Measurements from ENCODE around the gene DNAAF5.

Gene DNAAF5

GRCh38 chr7:707296-708000, 19.1 kb upstream of the DNAAF5 start:
- no peak for DNase-seq

GRCh38 chr7:710161-710560, 16.3 kb upstream of the DNAAF5 start:
- DNase-seq: no peak

GRCh38 chr7:711093-711921, 15.2 kb upstream of the DNAAF5 start:
- DNase-seq: no peak

GRCh38 chr7:711922-712380, 14.5 kb upstream of the DNAAF5 start:
- DNase-seq: no peak

- no peak for DNase-seq
Measured at GRCh38 chr7:712381-713138, 13.9 kb upstream of the DNAAF5 start.

- DNase-seq: no peak
Measured at GRCh38 chr7:713139-713457, 13.4 kb upstream of the DNAAF5 start.

DNA sequence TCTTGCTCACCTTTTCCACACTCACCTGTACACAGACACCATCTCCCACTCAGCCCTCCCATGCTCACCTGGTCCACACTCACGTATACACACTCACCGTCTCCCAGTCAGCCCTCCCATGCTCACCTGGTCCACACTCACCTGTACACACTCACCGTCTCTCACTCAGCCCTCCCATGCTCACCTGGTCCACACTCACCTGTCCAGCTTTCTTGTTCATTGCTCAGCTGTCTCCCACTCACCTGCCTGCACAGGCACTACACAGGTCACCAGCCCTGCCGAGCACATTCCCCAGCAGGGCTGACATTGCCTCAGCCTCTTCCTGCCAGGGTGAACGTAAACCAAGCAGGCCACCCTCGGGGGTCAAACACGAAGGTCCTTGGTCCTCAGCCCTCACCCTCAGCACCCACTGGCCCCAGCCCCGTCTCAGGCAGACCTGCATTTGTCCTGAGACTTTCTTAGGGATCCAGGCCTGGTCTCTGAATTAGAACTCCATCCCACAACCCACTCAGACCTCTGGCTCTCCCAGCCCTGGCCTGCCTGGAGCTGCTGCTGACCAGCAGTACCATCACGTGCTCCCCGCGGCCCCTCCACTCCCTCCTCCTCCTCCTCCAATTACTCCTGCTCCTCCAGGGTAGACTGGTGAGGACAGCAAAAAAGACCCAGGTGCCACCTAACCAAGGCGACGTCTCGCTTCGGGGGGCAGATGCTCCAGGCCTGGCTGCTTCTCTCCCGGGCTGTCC, 12.8 kb upstream of the DNAAF5 start:
- DNase-seq: no peak

- no peak for DNase-seq
Measured at GRCh38 chr7:714251-714671, 12.2 kb upstream of the DNAAF5 start.

DNA sequence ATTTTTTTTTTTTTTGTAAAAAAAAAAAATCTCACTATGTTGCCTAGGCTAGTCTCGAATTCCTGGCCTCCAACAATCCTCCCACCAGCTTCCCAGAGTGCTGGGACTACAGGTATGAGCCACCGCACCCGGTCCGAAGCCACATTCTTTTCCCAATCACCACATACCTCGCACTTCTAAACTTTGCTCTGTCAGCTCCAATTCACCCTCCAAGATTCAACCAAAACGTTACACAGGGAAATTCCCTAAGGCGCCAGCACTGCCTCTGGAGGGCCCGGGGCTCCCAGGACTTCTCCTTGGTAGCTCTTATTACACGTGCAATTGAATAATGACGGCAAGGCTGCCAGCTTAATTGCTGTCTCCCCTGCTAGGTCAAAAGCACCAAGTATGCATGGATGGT, 10.3 kb upstream of the DNAAF5 start:
- no peak for DNase-seq

DNA sequence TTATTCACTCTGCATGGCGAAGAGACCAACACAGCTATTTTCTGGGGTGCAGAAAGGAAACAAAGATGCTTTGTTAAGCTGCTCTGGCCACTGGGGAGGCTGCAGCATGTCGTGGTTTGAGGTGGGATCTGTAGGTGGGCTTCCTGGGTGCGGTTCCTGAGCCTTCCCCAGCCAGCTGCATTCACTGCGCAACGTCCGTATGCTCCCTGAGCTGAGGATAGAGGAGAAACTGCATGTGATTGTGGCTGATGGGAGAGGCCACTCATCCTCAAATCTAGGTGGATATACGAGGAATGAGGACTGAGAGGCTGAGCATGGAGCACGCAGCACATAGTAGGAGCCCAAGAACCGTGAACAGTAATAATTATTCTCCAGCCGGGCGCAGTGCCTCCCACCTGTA, 9.9 kb upstream of the DNAAF5 start:
- DNase-seq: no peak

GRCh38 chr7:721619-722248, 4.8 kb upstream of the DNAAF5 start:
- no peak for DNase-seq

GRCh38 chr7:723541-723940, 3.0 kb upstream of the DNAAF5 start:
- DNase-seq: no peak

DNA sequence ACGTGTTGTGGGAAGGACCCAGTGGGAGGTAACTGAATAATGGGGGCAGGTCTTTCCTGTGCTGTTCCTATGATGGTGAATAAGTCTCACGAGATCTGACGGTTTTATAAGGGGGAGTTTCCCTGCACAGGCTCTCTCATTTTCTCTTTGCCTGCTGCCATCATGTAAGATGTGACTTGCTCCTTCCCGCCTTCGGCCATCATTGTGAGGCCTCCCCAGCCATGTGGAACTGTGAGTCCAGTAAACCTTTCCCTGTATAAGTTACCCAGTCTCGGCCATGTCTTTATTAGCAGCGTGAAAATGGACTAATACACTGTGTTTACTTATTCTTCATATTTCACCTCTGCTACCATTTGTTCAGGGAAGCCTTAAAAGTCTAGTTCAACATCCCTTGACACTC, 2.2 kb upstream of the DNAAF5 start:
- DNase-seq: no peak

GRCh38 chr7:725223-726005, 1.1 kb upstream of the DNAAF5 start:
- no peak for DNase-seq

- DNase-seq: peak; percentile 23
Measured at GRCh38 chr7:726854-727103, 280 bp downstream of the DNAAF5 start.

DNA sequence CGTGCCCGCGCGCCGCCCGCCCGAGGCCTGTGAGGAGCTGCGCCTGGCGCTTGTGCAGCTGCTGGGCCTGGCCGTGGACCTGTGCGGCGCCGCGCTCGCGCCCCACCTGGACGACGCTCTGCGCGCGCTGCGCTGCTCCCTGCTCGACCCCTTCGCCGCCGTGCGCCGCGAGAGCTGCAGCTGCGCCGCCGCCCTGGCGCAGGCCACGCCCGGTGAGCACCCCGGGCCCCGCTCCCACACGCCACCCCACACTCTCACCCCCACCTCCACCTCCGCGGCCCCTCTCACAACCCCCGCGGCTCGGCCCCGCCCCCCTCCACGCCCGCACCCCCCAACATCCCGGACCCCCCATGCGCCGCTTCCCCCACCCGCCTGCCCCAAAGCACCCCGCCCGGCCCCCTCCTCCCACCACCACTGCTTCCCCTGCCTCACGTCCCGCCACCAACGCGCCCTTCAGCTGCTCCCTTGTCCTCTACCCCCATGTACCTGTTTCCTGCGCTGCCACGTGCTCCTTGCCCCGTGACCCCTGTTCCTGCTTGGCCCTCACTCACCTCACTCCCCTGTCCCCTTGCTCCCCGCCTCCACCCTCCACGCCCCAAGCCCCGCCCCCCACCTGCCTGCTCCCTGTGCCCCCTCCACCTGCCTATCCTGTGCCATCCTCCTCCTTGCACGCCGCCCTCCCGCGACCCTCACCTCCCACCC, 756 bp downstream of the DNAAF5 start, which contains the start of gene PRKAR1B:
PRKAR1B (minus strand) TSS at position 178 of the 702 bp plus-strand sequence. CDS start 15,776 bp downstream, outside the sequence.
- DNase-seq: peak; percentile 59

GRCh38 chr7:727806-728460, 1.4 kb downstream of the DNAAF5 start:
- no peak for DNase-seq

DNA sequence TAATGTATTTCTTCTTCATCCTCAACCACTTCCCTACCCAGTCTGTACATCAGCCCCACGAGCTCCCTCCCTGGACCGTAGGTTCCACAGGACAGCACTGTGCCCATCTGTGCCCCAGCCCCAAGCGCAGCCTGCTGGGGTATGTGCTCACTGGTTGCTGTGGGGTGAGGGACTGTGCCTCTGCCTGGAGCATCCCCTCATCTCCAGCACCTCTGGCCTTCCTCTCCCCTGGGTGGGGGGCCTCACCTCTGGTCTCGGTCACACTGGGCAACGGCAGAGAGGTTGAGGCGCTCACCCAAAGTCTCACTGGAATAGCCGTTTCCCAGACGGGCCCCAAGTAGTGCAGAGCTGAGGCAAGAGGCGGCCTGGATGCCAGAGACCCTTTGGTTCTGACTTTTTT, 2.1 kb downstream of the DNAAF5 start:
- no peak for DNase-seq

- no peak for DNase-seq
Measured at GRCh38 chr7:729140-730000, 2.9 kb downstream of the DNAAF5 start.
